T follicular helper cell (primary cell): ENCODE results near the gene COPS7A.
"Not testable (repeated sequence)": the region's sequence is repeated elsewhere in the genome, so short reads cannot be mapped to it uniquely, and the experiment has no call there.

Experiments used
- DNase-seq: peaks from one replicate; pipeline ENCODE4 v3.0.0-alpha.2; 2020; ENCODE audit warnings: low read depth

COPS7A gene

DNA sequence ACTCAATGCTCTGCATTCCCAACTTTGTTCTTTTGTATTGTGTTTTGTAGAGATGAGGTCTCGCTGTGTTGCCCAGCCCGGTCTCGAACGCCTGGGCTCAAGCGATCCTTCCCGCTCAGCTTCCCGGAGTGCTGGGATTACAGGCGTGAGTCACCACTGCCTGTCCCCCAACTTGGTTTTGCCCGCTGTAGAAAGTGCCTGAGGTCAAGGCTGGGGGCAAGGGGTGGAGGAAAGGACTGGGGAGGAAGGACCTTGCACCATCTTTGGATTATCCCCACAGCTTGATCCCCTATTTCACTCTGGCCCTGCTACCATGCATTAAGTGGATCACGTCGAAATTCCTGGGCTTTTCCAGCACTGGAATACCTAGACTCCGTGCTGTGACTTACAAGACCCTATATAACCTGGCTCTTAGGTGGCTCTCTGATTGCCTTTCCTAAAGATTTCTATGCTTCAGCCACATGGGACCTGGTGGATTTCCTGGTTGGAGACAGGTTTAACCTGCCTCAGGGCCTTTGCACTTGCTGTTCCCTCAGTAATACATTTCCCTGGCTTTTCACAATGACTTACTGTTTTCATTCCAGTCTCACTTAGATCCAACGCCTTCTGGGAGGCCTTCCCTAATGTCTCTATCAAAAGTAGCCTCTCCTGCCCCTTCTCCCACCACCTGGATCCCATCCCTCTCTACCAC lies 22.6 kb upstream of the COPS7A start:
- DNase-seq, result no peak

GRCh38 chr12:6703631-6704030 lies 20.2 kb upstream of the COPS7A start:
- DNase-seq, result no peak

DNA sequence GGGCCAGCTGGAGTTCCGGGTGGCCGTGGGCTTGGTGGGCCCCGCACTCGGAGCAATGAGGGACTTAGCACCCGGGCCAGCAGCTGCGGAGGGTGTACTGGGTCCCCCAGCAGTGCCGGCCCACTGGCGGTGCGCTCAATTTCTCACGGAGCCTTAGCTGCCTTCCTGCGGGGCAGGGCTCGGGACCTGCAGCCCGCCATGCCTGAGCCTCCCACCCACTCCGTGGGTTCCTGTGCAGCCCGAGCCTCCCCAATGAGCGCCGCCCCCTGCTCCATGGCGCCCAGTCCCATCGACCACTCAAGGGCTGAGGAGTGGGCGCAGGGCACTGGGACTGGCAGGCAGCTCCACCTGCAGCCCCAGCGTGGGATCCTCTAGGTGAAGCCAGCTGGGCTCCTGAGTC lies 15.5 kb upstream of the COPS7A start:
- not testable (repeated sequence) for DNase-seq

GRCh38 chr12:6708960-6709394 lies 14.9 kb upstream of the COPS7A start:
- DNase-seq, result no peak

DNA sequence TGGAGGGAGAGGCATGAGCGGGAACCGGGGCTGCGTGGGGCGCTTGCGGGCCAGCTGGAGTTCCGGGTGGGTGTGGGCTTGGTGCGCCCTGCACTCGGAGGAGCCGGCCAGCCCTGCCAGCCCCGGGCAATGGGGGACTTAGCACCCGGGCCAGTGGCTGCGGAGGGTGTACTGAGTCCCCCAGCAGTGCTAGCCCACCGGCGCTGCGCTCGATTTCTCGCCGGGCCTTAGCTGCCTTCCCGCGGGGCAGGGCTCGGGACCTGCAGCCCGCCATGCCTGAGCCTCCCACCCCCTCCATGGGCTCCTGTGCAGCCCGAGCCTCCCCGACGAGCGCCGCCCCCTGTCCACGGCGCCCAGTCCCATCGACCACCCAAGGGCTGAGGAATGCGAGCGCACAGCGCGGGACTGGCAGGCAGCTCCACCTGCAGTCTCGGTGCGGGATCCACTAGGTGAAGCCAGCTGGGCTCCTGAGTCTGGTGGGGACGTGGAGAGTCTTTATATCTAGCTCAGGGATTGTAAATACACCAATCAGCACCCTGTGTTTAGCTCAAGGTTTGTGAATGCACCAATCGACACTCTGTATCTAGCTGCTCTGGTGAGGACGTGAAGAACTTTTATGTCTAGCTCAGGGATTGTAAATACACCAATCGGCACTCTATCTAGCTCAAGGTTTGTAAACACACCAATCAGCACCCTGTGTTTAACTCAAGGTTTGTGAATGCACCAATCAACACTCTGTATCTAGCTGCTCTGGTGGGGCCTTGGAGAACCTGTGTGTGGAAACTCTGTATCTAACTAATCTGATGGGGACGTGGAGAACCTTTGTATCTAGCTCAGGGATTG lies 7.6 kb upstream of the COPS7A start:
- not testable (repeated sequence) for DNase-seq

DNA sequence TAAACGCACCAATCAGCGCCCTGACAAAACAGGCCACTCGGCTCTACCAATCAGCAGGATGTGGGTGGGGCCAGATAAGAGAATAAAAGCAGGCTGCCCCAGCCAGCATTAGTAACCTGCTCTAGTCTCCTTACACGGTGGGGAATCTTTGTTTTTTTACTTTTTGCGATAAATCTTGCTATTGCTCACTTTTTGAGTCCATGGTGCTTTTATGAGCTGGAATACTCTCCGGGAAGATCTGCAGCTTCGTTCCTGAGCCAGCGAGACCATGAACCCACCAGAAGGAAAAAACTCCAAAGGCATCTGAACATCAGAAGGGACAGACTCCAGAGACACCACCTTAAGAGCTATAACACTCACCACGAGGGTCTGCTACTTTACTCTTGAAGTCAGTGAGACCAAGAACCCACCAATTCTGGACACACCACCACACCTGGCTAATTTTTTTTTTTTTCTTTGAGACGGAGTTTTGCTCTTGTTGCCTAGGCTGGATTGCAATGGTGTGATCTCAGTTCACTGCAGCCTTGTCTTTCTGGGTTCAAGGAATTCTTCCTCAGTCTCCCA lies 6.9 kb upstream of the COPS7A start:
- DNase-seq, result no peak

DNA sequence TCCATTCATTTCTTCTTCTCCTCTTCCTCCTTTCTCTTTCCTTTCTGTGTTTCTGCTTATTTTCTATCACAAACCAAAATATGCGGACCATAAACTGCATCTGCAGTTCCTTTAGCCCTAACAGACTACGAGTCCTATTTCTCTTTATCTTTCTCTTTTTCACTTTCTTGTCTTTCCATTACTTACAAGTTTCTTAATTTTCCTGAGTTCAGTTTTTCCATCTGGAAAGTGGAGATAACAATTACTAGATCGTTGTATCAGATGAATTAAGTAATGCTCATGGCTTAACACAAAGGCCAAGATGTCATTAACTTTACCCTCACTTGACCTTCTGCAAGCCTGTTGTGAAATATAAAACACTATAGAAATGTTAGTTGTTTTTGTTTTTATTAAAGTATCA lies 983 bp upstream of the COPS7A start:
- DNase-seq, result no peak

GRCh38 chr12:6724409-6724797 lies 557 bp downstream of the COPS7A start:
- DNase-seq, result no peak

DNA sequence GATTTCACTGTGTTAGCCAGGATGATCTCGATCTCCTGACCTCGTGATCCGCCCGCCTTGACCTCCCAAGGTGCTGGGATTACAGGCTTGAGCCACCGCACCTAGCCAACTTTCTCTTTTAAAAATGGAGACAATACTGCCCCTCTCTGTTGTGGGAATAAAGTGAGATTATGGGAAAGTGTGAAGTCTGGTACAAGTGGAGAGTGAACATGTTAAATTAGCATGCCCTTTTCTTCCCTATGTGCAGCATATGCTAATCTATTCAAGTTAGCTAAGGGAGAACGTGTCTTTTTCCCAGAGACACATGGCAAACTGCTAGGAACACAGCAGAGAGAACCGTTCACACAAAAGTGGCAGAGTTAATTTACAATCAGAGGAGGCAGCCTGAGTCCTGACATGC lies 1.5 kb downstream of the COPS7A start:
- DNase-seq, result no peak

GRCh38 chr12:6729186-6729585 lies 5.3 kb downstream of the COPS7A start:
- no peak for DNase-seq

GRCh38 chr12:6730169-6730568 lies 6.3 kb downstream of the COPS7A start:
- no peak for DNase-seq

- no peak for DNase-seq
These were observed 10.9 kb downstream of the COPS7A start for GRCh38 chr12:6734506-6735387.

DNA sequence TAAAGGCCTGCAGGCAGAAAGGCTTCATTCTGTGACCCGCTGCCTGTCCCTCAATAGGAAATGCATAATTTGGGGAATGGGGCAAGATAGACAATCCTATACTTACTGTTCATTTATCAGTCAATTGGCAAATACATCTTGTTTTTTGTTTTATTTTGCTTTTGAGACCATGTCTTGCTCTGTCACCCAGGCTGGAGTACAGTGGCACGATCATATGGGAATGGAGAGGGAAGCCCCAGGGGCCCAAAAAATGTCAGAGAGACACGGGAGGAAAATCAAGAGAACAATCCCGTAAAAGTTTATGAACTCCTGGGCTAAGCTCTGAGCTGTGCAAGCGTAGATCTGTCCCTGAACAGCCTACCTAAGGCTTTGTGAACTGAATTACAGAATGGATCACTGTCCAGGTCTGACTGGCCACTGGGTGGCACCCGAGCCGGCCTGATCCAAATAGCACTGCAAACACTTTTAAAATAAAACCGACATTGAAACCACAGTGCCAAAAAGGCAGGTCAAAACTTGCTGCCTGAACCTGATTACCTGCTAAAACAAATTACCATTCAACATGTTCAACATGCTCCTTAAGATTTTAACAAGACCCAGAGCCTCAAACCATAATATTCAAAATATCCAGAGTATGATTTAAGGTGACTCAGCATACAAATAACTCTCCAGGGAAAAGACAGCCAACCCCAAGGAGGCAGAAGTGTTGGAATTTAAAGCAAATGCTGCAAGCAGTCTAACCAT lies 11.8 kb downstream of the COPS7A start:
- peak; percentile 9 for DNase-seq

- no peak for DNase-seq
These were observed 12.9 kb downstream of the COPS7A start for GRCh38 chr12:6736754-6737153.

DNA sequence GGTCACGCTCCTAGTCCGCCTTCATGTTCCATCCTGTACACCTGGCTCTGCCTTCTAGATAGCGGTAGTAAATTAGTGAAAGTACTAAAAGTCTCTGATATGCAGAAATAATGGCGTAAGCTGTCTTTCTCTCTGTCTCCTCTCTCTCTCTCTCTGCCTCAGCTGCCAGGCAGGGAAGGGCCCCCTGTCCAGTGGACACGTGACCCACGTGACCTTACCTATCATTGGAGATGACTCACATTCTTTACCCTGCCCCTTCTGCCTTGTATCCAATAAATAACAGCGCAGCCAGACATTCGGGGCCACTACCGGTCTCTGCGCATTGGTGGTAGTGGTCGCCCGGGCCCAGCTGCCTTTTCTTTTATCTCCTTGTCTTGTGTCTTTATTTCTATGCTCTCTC lies 18.2 kb downstream of the COPS7A start:
- not testable (repeated sequence) for DNase-seq

DNA sequence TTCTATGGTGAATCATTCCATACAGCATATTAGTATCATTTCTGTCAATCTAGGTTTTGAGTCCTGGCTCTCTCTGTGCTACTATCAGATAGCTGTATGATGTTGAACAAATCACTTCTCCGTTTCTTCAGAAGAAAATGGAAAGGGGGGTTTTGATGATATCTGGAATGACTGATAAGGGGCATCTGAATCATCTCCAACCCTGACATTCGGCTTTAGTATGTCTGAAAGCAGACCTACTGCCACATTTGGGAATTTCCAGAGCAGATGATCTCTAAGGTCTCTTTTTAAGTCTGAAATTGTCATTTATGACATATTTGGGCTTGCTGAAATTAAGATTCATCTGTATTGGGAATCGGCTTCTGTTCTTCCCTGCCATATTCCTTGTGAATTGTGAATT lies 19.0 kb downstream of the COPS7A start:
- DNase-seq, result no peak

GRCh38 chr12:6743300-6743699 lies 19.5 kb downstream of the COPS7A start:
- DNase-seq, result not testable (repeated sequence)

GRCh38 chr12:6745741-6746525 lies 22.1 kb downstream of the COPS7A start:
- no peak for DNase-seq

GRCh38 chr12:6747216-6747615 lies 23.4 kb downstream of the COPS7A start:
- no peak for DNase-seq

- no peak for DNase-seq
These were observed 24.9 kb downstream of the COPS7A start for GRCh38 chr12:6748761-6749160.

DNA sequence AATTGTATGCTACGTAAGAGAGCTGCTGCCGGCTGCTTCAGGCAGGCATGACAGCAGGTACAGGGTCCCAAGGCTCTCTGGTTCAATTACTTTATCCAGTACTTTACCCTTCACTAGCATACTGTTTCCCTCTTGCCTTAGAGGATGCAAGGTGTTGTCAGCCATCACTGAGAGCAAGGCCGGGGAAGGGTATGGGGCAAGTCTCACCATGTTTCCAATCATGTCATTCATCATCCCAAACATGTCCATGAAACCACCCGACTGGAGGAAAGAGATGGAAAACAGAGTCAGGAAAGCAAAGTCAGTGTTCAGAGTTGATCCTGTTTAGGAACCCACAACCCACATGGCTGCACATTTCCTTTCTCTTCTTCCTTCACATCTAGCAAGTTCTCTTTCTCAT lies 26.7 kb downstream of the COPS7A start:
- DNase-seq, result no peak
